NCI-H446 treated with DMSO at 0.1 percent for 48 hours (cell line): ENCODE results near the gene CDC37.

Source experiments
- DNase-seq: peaks from one replicate; lab custom pipeline; 2025; lab: John Stamatoyannopoulos, UW

CDC37 gene

GRCh38 chr19:10403137-10404021, at the start of gene CDC37:
Gene CDC37, minus strand, starts transcription at chr19:10403542. Its CDS starts 63 bp downstream, at chr19:10403479.
- peak; percentile 90 for DNase-seq

DNA sequence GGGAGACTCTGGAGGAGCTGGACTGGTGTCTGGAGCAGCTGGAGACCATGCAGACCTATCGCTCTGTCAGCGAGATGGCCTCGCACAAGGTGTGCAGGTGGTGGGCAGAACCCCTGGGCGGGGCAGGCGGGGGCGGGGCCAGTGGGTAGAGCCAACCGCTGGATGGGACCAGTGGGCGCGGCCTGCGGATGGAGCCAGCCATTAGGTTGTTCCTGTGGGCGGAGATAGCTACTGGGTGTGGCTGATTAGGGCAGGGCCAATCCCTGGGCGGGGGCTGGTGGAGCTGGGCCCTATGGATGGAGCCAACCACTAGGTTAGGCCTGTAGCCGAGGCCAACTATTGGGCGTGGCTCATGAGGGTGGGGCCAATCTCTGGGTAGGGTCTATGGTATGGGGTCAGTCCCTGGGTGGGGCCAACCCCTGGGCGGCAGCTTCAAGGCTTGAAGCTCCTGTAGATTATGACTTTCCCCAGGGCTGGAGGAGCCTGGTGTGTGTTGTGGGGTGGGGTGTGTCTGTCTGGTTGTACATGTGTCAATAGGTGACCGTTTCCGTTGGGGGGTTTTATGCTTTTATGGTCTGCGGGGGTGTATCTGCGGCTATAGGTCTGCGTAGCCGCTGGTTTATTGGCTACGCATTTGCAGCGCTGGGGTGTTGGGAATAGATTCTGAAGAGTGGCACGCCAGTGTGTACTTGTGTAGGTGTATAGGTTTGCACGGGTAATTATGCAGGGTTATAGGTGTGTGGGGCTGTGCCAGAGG, 47.7 kb upstream of the CDC37 start:
- no peak for DNase-seq

- DNase-seq: no peak
Observed at GRCh38 chr19:10450191-10450852, 47.0 kb upstream of the CDC37 start.

DNA sequence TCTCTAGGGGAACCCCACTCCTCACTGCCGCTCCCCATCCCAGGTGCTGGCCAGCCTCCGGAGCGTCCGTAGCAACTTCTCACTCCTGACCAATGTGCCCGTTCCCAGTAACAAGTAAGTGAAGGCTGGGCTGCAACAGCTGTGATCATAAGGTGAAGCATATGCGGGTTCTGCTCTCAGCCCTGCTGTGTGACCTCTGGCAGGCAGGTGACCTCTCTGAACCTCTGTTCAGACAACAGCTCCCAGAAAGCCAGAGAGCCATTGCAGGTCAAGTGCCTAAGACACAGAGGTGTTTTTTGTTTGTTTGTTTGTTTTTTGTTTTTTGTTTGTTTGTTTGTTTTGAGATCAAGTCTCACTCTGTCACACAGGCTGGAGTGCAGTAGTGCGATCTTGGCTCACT, 45.7 kb upstream of the CDC37 start:
- no peak for DNase-seq

- DNase-seq: no peak
Observed at GRCh38 chr19:10442698-10443097, 39.4 kb upstream of the CDC37 start.

DNA sequence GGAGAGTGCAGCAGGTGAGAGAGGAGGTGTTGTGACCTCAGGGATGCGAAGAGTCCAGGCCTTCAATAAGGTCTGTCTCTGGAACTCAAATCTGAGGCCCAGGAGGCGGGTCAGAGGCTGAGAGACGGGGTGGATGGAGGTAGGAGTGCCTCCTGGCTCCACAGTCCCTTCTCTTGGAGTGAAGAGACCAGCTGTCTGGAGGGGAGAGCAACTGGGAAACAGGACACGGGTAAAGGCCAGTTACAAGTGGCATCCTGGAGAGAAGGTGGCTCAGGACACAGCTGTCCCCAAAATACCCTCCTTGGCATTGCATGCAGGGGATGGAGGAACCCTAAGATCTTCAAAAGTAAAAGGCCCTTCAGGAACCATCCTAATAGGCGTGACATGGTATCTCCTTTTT, 36.2 kb upstream of the CDC37 start:
- DNase-seq: no peak

DNA sequence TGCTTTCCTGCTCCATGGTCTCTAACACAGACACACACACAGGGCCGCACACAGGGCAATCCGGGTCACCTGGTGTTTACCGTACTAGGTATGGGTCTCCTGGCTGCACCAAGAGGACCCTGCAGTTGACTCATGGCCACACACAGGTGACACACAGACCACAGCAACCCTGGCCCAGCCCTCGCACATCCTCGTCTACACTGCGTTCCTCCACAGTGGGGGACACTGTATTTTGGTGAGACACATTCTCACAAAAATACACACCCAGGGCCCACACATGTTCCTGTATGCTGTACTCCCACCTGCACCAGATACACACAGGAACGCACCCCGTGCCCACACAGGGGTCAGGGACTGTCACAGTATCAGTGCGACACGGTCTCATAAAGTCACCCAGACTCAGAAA, 29.8 kb upstream of the CDC37 start:
- DNase-seq: no peak

GRCh38 chr19:10432736-10433130, 29.4 kb upstream of the CDC37 start:
- DNase-seq: no peak

- DNase-seq: no peak
Observed at GRCh38 chr19:10431943-10432735, 28.8 kb upstream of the CDC37 start.

DNA sequence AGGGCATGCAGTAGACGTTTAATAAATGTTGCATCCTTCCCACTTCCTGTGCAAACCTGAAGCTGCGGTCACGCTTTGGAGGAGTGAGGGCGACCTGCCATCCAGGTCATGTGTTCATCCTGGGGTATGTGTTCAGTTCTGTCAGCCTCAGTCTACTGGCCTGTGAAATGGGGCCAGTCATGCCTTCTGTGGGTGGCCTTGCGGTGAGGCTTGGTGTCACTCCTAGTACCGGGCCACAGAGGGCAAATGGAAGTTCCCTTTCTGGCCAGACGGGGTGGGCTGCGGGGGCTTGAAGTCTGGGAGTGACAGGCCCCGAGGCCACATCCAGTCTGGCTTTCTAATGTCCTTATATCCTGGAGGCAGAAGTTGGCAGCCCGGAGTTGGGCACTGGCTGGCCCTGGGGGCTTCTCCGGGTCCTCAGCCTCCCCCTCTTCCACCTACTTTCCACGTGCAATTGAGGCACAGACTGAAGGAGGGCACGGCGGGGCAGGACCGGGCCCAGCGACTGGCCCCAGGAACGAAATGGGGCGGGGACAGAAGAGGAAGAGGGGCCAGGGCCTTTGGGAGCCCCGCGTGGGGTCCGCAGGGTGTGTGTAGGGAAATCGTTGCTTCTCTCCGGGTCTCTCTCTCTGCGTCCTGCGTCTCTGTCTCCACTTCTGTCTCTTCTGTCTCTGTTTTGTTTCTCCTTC, 28.1 kb upstream of the CDC37 start:
- DNase-seq: no peak

DNA sequence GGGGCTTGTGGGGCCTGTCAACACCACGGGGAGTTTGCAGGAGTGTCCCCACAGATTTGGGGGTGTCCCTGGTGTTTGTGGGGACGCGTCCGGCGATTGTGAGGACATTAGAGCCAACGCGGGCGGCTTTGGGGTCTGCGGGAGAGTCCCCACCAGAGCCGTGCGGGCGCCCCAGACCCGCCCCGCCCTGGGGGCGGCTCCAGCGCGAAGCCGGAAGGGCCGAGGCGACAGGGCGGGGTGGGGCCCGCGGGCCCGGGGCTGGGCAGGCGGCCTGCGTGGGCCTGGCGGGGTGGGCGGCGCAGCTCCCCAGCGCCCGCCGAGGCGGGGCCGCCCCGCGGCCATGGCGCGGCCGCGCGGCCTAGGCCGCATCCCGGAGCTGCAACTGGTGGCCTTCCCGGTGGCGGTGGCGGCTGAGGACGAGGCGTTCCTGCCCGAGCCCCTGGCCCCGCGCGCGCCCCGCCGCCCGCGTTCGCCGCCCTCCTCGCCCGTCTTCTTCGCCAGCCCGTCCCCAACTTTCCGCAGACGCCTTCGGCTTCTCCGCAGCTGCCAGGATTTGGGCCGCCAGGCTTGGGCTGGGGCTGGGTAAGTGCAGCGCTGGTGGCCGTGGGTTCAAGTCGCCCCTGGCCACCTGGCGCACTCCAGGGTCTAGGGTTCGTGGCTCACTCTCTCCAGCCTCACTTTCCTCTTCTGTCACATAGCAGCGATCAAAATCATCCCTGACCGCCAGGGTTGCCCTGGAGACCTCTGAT, 27.3 kb upstream of the CDC37 start:
- DNase-seq: no peak

- DNase-seq: no peak
Observed at GRCh38 chr19:10428996-10429381, 25.6 kb upstream of the CDC37 start.

GRCh38 chr19:10427169-10427568, 23.8 kb upstream of the CDC37 start:
- DNase-seq: no peak

DNA sequence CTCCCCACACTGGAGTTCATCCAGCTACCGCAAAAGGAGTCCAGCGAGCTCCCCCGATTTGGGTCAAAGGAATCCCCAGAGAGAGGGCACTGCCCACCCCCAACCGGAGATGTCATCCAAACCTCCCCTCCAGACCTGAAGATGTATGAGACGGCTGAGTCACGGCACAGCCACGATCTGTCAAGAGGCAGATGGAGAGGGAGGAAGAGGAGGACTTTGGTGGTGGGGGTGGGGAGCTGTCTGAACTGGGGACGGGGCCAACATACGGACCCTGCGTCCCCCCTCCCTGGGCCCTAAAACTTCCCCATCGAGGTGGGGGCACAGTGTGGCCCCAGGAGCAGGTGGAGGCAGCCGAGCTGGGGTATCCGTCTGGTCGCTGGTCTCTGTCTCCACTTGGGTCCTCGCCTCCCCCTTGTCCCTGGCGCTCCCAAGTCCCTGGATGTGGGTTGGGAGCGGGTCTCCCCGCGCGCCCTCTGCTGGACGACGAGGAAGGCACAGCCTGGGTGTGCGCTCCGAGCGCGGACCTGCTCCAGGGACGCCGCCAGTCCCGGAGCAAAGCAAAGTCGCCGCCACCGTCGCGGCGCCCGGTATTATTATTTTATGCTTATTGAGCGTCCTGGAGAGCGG, 20.8 kb upstream of the CDC37 start:
- peak; percentile 15 for DNase-seq

DNA sequence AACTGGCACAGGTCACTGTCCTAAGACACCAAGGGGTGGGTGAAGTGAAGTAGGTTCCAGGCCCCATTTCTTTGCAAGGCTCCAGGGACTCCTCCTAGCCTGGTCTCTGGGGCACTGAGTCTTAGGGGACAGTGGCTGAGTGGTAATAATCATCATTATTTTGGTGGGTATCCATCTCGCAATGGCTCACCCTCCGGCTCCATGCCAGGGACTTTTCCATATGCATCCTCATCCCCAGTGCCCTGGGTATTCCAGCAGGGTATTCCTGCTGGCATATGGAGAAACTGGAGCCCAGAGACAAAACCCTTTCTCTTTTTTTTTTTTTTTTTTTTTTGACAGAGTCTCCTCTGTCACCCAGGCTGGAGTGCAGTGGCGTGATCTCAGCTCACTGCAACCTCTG, 19.5 kb upstream of the CDC37 start:
- DNase-seq: peak; percentile 22

GRCh38 chr19:10422046-10422461, 18.7 kb upstream of the CDC37 start:
- DNase-seq: no peak

GRCh38 chr19:10421240-10422045, 18.1 kb upstream of the CDC37 start:
- no peak for DNase-seq

- DNase-seq: peak; percentile 17
Observed at GRCh38 chr19:10420444-10421239, 17.3 kb upstream of the CDC37 start, which contains the start of gene PDE4A. Gene PDE4A, plus strand, starts transcription at chr19:10420538. Its CDS starts 227 bp downstream, at chr19:10420765.
